Measurements from ENCODE around the gene IGSF5.

DNA sequence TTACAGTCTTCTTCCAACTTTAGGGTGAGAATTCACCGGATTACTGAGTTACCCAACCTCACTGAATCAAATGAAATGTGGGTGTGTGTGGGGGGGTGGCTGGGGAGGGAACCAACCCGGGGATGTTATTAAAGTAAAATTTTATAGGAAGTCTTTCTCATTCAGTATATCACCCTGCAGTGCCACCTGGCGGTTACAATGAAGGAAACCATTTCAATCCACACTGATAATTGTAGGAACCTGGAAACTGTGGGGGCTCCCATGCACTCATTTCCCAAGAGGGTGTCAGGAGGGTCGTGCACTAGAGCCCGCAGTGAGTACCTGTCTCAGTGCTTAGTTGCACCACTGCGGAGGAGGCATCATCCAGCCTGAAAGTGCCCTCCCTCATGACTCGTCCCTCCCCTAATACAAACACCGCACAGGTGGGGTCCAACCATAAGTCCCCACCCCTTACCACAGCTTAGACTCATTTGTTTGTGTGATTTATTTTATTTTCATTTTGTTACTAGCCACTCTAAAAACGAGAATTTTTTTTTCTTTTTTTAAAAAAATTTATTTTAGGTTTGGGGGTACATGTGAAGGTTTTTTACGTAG, 29.1 kb upstream of the IGSF5 start:
- TF ChIP-seq, protein P1, sequence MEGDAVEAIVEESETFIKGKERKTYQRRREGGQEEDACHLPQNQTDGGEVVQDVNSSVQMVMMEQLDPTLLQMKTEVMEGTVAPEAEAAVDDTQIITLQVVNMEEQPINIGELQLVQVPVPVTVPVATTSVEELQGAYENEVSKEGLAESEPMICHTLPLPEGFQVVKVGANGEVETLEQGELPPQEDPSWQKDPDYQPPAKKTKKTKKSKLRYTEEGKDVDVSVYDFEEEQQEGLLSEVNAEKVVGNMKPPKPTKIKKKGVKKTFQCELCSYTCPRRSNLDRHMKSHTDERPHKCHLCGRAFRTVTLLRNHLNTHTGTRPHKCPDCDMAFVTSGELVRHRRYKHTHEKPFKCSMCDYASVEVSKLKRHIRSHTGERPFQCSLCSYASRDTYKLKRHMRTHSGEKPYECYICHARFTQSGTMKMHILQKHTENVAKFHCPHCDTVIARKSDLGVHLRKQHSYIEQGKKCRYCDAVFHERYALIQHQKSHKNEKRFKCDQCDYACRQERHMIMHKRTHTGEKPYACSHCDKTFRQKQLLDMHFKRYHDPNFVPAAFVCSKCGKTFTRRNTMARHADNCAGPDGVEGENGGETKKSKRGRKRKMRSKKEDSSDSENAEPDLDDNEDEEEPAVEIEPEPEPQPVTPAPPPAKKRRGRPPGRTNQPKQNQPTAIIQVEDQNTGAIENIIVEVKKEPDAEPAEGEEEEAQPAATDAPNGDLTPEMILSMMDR (tag by site-specific recombination; IDR thresholded peaks at IDR 0.05) = no peak
- TF ChIP-seq ZNF24 (tag by site-specific recombination; IDR thresholded peaks at IDR 0.05) (no peak), ZNF423 (tag by site-specific recombination; IDR thresholded peaks at IDR 0.05) (no peak), ZNF114 (tag by site-specific recombination; IDR thresholded peaks at IDR 0.05) (no peak), ZNF274 (IDR thresholded peaks at IDR 0.05; ENCODE audit: low read length) (no peak), ZNF274 (tag by site-specific recombination; IDR thresholded peaks at IDR 0.05; ENCODE audit: borderline replicate concordance) (no peak), ZNF211 (tag by site-specific recombination; IDR thresholded peaks at IDR 0.05; ENCODE audit: low read depth) (no peak), MEIS1 (CRISPR knock-in tag; IDR thresholded peaks at IDR 0.05; ENCODE audit: borderline replicate concordance) (no peak), ZNF549 (tag by site-specific recombination; IDR thresholded peaks at IDR 0.05) (no peak), PRDM10 (tag by site-specific recombination; IDR thresholded peaks at IDR 0.05) (no peak), ZNF701 (tag by site-specific recombination; IDR thresholded peaks at IDR 0.05) (no peak)
- TF ChIP-seq, protein P2, sequence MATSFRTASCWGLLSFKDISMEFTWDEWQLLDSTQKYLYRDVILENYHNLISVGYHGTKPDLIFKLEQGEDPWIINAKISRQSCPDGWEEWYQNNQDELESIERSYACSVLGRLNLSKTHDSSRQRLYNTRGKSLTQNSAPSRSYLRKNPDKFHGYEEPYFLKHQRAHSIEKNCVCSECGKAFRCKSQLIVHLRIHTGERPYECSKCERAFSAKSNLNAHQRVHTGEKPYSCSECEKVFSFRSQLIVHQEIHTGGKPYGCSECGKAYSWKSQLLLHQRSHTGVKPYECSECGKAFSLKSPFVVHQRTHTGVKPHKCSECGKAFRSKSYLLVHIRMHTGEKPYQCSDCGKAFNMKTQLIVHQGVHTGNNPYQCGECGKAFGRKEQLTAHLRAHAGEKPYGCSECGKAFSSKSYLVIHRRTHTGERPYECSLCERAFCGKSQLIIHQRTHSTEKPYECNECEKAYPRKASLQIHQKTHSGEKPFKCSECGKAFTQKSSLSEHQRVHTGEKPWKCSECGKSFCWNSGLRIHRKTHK (tag by site-specific recombination; IDR thresholded peaks at IDR 0.05) = no peak
- TF ChIP-seq, protein P3, sequence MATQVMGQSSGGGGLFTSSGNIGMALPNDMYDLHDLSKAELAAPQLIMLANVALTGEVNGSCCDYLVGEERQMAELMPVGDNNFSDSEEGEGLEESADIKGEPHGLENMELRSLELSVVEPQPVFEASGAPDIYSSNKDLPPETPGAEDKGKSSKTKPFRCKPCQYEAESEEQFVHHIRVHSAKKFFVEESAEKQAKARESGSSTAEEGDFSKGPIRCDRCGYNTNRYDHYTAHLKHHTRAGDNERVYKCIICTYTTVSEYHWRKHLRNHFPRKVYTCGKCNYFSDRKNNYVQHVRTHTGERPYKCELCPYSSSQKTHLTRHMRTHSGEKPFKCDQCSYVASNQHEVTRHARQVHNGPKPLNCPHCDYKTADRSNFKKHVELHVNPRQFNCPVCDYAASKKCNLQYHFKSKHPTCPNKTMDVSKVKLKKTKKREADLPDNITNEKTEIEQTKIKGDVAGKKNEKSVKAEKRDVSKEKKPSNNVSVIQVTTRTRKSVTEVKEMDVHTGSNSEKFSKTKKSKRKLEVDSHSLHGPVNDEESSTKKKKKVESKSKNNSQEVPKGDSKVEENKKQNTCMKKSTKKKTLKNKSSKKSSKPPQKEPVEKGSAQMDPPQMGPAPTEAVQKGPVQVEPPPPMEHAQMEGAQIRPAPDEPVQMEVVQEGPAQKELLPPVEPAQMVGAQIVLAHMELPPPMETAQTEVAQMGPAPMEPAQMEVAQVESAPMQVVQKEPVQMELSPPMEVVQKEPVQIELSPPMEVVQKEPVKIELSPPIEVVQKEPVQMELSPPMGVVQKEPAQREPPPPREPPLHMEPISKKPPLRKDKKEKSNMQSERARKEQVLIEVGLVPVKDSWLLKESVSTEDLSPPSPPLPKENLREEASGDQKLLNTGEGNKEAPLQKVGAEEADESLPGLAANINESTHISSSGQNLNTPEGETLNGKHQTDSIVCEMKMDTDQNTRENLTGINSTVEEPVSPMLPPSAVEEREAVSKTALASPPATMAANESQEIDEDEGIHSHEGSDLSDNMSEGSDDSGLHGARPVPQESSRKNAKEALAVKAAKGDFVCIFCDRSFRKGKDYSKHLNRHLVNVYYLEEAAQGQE (tag by site-specific recombination; IDR thresholded peaks at IDR 0.05) = no peak
